Transverse colon (tissue), 4 donors: Measurements from ENCODE around the gene TUBB1. TPM values are rescaled to one million over a fixed set of nuclear protein-coding genes. Genes with fewer than 3 reads are reported as not detected.

Experiments
- DNase-seq: peaks from one replicate; pipeline ENCODE4 v3.0.0-alpha.2; 2019
- H3K27ac ChIP-seq, 4 donors: fragments of 200-600 bp; sonication (generic); 2 replicates each; pipeline ENCODE4 v1.5.1; 2016 to 2018; ENCODE audit warnings: inconsistent platforms in 4 of 4
- H3K27me3 ChIP-seq: fragments of 200-600 bp; sonication (generic); 2 replicates; pipeline ENCODE4 v1.5.1; 2017; ENCODE audit warnings: inconsistent platforms
- H3K36me3 ChIP-seq, 4 donors: fragments of 200-600 bp; sonication (generic); 2 replicates each; pipeline ENCODE4 v1.5.1; 2017 to 2019; ENCODE audit warnings: inconsistent platforms in 4 of 4
- H3K4me1 ChIP-seq, 4 donors: fragments of 200-600 bp; sonication (generic); 2 replicates each; pipeline ENCODE4 v1.5.1; 2017 to 2020; ENCODE audit warnings: inconsistent platforms in 4 of 4
- H3K4me3 ChIP-seq, 4 donors: fragments of 200-600 bp; sonication (generic); 1 replicate in 1 of 4; 2 replicates in 3 of 4; pipeline versions ENCODE4 v1.5.1 to v1.6.1; 2017 to 2019; ENCODE audit warnings: inconsistent platforms in 4 of 4
- H3K9me3 ChIP-seq, 2 donors: fragments of 200-600 bp; sonication (generic); 2 replicates each; pipeline ENCODE4 v1.5.1; 2017 to 2019; ENCODE audit warnings: inconsistent platforms in 2 of 2
- EP300 ChIP-seq: sonication (generic); formaldehyde crosslinking; IDR thresholded peaks from one replicate; pipeline ENCODE4 v1.6.1; 2017; ENCODE audit warnings: antibody characterized with exemption, low read depth
- POLR2A ChIP-seq: fragments of 450-650 bp; IDR thresholded peaks from one replicate; pipeline ENCODE4 v1.6.1; 2016; ENCODE audit warnings: antibody characterized with exemption, mild to moderate bottlenecking, moderate library complexity
- POLR2AphosphoS5 ChIP-seq, 3 donors: sonication (generic); formaldehyde crosslinking; IDR thresholded peaks; one replicate each; pipeline ENCODE4 v1.6.1; 2016; ENCODE audit warnings: antibody characterized with exemption in 3 of 3
- WGBS, 2 donors: methylation state at CpG; one replicate each; pipeline ENCODE4 v1.1.5; 2018; ENCODE audit warnings: low coverage in 1 of 2; 5-methylcytosine and 5-hydroxymethylcytosine counted together
- in situ Hi-C, 4 donors: fragments of 200-750 bp; cut with MboI; loops; one replicate each; pipeline versions ENCODE4 v1.15.0 to v1.15.1; 2017; ENCODE audit warnings: low sequenced_read_pairs in 3 of 4, low pct_ligation_motif_present in 1 of 4, low pct_unique_long_range_greater_than_20kb in 1 of 4
- intact Hi-C: fragments of 100-400 bp; cut with DNase I; formaldehyde crosslinking; loops from one replicate; pipeline ENCODE4 v1.15.1; 2023; ENCODE audit warnings: low total_unique reads
- total RNA-seq, 4 donors: library from RNA; depleted of rRNA; stranded (reverse); fragments of >200 nt; gene quantifications; one replicate each; pipeline ENCODE4 v1.1.0, GENCODE V29; 2016
- TF ChIP-seq, protein P1 (sequence below), 5 experiments: fragments of 200-600 bp in 3 of 5; fragments of 450-650 bp in 2 of 5; sonication (generic) in 3 of 5; IDR thresholded peaks; 1 replicate in 2 of 5; 2 replicates in 3 of 5; pipeline ENCODE4 v1.5.1; 2016 to 2017; ENCODE audit warnings: antibody characterized with exemption in 5 of 5, inconsistent platforms in 3 of 5, mild to moderate bottlenecking in 2 of 5, moderate library complexity in 1 of 5

The TUBB1 gene
- total RNA-seq, 4 donors from 2014 or later, result not detected

GRCh38 chr20:59013959-59014608 lies 5.1 kb upstream of the TUBB1 start:
- Histone ChIP-seq H3K4me1 (peaks cover 0 to 5% (median 0%) of the 10 kb centered on the region in 4 donors), H3K27me3 (no peaks in the 10 kb centered on the region), H3K4me3 (no peak overlapping the region), H3K27ac (no peak overlapping the region), H3K9me3 (no peaks in the 10 kb centered on the region), H3K36me3 (no peaks in the 10 kb centered on the region)
- in situ Hi-C loops (no loop called here), intact Hi-C loops (no loop called here)
- no peak for DNase-seq
- TF ChIP-seq, protein P1, sequence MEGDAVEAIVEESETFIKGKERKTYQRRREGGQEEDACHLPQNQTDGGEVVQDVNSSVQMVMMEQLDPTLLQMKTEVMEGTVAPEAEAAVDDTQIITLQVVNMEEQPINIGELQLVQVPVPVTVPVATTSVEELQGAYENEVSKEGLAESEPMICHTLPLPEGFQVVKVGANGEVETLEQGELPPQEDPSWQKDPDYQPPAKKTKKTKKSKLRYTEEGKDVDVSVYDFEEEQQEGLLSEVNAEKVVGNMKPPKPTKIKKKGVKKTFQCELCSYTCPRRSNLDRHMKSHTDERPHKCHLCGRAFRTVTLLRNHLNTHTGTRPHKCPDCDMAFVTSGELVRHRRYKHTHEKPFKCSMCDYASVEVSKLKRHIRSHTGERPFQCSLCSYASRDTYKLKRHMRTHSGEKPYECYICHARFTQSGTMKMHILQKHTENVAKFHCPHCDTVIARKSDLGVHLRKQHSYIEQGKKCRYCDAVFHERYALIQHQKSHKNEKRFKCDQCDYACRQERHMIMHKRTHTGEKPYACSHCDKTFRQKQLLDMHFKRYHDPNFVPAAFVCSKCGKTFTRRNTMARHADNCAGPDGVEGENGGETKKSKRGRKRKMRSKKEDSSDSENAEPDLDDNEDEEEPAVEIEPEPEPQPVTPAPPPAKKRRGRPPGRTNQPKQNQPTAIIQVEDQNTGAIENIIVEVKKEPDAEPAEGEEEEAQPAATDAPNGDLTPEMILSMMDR (IDR thresholded peaks at IDR 0.05), result no peak
- TF ChIP-seq POLR2AphosphoS5 (IDR thresholded peaks at IDR 0.05) (no peak), EP300 (no peak), POLR2A (no peak)
- 80 to 100% methylated on average over 3 to 13 of the region's 13 CpGs for WGBS, 2 donors

DNA sequence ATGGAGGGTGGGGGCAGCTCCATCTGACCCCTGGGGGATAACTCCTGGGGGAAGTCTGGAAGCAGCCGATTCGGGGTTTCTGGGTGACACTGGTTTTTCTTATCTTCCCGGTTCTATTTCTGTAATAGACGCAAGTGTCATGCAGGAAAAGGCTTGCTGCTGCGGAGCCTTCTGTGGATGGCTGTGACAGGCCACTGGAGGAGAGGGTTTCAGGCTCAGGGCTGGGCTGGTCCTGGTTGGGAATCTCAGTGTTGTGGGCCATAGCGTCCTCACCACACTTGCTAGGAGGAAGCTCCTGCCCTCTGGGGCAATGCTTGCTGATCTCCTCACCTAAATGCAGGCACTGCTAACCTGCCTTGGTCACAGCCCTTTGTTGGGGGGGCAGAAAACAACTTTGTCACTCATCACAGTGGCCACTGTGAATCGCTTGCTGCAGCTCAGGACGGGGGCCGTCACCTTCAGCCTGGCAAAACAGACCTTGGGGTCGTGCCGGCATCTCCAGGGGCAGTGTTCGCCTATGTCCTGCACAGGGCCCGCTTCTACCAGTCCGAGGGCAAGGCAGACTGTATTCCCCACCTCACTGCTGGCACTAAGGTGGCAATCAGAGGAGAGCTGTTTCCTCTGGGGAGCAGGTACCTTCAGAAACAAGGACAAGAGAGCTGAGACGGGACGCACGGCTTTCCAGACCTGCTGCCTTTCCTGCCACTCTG lies 4.4 kb upstream of the TUBB1 start:
- H3K27ac ChIP-seq, result no peak overlapping the region
- DNase-seq, result no peak
- no peaks in the 10 kb centered on the region for H3K9me3 ChIP-seq
- TF ChIP-seq EP300, result no peak
- TF ChIP-seq, protein P1 (IDR thresholded peaks at IDR 0.05), result no peak
- TF ChIP-seq POLR2A, result no peak
- no peak for TF ChIP-seq POLR2AphosphoS5 (IDR thresholded peaks at IDR 0.05)
- intact Hi-C loops (no loop called here), in situ Hi-C loops (no loop called here)
- H3K4me3 ChIP-seq, result no peak overlapping the region
- H3K4me1 ChIP-seq, result peaks cover 0 to 5% (median 0%) of the 10 kb centered on the region in 4 donors
- H3K27me3 ChIP-seq, result no peaks in the 10 kb centered on the region
- 91% methylated on average over 17 of the region's 17 CpGs; no CpG with 5 or more reads in 1 of the 2 donors for WGBS, 2 donors
- H3K36me3 ChIP-seq, result no peaks in the 10 kb centered on the region

DNA sequence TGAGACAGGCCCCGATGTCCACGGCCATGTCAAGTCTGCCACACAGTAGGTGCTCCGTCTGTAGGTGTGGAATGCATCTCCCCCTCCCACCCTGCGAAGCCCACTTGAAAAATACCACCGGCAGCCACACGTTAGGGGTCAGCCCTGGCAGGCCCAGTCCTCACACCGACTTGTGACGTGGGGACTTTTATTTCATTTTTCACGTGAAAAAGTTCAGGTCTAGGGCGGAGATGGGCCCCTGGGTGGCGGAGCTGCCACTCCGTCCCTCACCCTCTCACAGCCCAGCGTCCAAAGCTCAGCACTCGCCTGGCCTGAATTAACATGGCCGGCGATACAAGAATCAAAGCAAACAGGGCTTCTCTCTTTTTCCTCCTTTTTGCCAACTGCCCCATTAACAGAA lies 3.8 kb upstream of the TUBB1 start:
- Histone ChIP-seq H3K27ac (no peak overlapping the region), H3K4me1 (peaks cover 0 to 2% (median 0%) of the 10 kb centered on the region in 4 donors), H3K36me3 (no peaks in the 10 kb centered on the region), H3K9me3 (no peaks in the 10 kb centered on the region), H3K27me3 (no peaks in the 10 kb centered on the region), H3K4me3 (no peak overlapping the region)
- intact Hi-C loops (no loop called here), in situ Hi-C loops (no loop called here)
- TF ChIP-seq, protein P1 (IDR thresholded peaks at IDR 0.05), result no peak
- TF ChIP-seq EP300, result no peak
- no peak for TF ChIP-seq POLR2A
- TF ChIP-seq POLR2AphosphoS5 (IDR thresholded peaks at IDR 0.05), result no peak
- no peak for DNase-seq
- 92% methylated on average over 16 of the region's 16 CpGs; no CpG with 5 or more reads in 1 of the 2 donors for WGBS, 2 donors

DNA sequence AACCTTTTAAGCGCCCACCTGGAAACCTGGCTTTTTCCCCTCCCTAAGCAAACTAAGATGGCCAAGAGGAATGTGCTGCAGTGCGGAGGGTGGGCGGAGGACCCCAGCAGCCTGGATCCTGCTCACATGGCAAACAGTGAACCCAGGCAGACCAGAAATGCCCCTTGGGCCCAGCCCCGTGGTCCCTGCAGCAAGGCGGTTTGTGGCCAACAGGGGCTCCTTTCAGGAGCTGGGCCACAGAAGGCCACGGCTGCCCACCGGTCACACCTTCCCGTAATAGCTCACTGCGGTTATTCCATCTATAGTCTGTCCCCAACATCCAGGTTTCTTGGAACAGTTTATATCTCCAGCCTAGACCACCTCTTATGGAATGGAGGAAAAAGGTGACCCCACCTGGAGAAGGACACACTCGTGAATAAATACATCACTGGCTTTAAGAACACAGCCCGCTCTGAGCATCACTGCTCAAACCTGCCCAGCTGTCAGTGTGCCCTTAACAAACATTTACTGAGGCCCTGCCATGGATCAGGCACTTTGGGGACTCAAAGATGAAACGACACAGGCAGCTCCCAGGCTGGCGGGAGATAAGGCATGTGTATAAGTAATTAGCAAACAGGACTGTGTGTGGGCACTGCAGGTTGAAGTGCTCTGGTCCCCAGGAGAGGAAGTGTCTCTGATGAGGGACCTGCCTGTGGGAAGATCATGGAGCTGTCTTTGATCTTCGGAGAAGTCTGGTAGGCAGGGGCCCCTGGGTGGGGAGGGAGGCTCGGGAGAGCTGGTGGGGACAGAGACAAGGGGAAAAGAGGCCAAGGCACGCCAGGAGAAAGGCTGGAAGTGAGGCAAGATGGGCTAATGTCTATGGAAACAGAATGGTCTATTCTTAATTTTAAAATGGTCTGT lies 3.2 kb upstream of the TUBB1 start:
- TF ChIP-seq POLR2A (no peak), EP300 (no peak), POLR2AphosphoS5 (IDR thresholded peaks at IDR 0.05) (no peak)
- TF ChIP-seq, protein P1 (IDR thresholded peaks at IDR 0.05), result no peak
- WGBS, 2 donors, result 73 to 82% methylated on average over 2 to 16 of the region's 16 CpGs
- no peak for DNase-seq
- in situ Hi-C loops (no loop called here), intact Hi-C loops (no loop called here)
- no peak overlapping the region for H3K27ac ChIP-seq
- H3K9me3 ChIP-seq, result no peaks in the 10 kb centered on the region
- no peak overlapping the region for H3K4me3 ChIP-seq
- no peaks in the 10 kb centered on the region for H3K27me3 ChIP-seq
- no peaks in the 10 kb centered on the region for H3K36me3 ChIP-seq
- no peaks in the 10 kb centered on the region for H3K4me1 ChIP-seq
